Thoracic aorta endothelial cell (primary cell): ENCODE measurements around the gene PCGF5. TPM values are rescaled to one million over a fixed set of nuclear protein-coding genes. Genes with fewer than 3 reads are reported as not detected.

Experiments used
- total RNA-seq: library from RNA; depleted of rRNA; stranded (reverse); fragments of >200 nt; gene quantifications from 2 replicates; pipeline ENCODE4 v1.2.3, GENCODE V29; 2012

The PCGF5 gene
- 52.1 and 66.0 TPM in 2 replicates for total RNA-seq

GRCh38 chr10:91220194-91220953 is at the start of gene PCGF5:
TSS of gene PCGF5 (plus strand) at chr10:91220663. CDS start at chr10:91222872, 2,209 bp downstream.

Other genes with a start within 250 kb of the PCGF5 start
- gene HECTD2, start 189.7 kb downstream of the PCGF5 start, total RNA-seq: 12.0 and 12.9 TPM in 2 replicates